ENCODE results near the gene ATXN7. TPM values are rescaled to one million over a fixed set of nuclear protein-coding genes. Genes with fewer than 3 reads are reported as not detected.
A peak's percentile ranks its signal among the peaks of the same experiment; 100 is the strongest.

Gene ATXN7
- total and polyA plus RNA-seq, 2 donors (not counting 1 experiment from before 2014, with no cell fraction given): 6.3 to 11.1 TPM

- H4K20me1 ChIP-seq (ENCODE audit: control insufficient read depth, extremely low read depth, insufficient read depth, low read length): no peaks in the 10 kb centered on the region
- no peaks in the 10 kb centered on the region for H3K4me1 ChIP-seq (ENCODE audit: control insufficient read depth, extremely low read depth, insufficient read depth, low read length)
- no peak for DNase-seq (ENCODE audit: low read depth in 2 of 2)
- H3K27me3 ChIP-seq (ENCODE audit: control insufficient read depth, insufficient read depth, low read length): no peaks in the 10 kb centered on the region
- no peak overlapping the region for H3K9ac ChIP-seq (ENCODE audit: insufficient read depth, low read length)
- H3K27ac ChIP-seq (ENCODE audit: insufficient read depth, low read length): no peak overlapping the region
- H2AFZ ChIP-seq (ENCODE audit: low read length): no peak overlapping the region
- peaks cover 5% of the 10 kb centered on the region for H3K36me3 ChIP-seq (ENCODE audit: control insufficient read depth, insufficient read depth, low read length)
- no peaks in the 10 kb centered on the region for H3K79me2 ChIP-seq (ENCODE audit: control insufficient read depth, insufficient read depth, low read length)
- no peak overlapping the region for H3K4me3 ChIP-seq (replicated peaks in 1 of 4; ENCODE audit: control extremely low read depth in 1 of 4, insufficient read depth in 1 of 4, low read depth in 3 of 4, low read length in 4 of 4)
- TF ChIP-seq EZH2 (IDR thresholded peaks at IDR 0.05; ENCODE audit: low read length, missing control alignments) (no peak), CTCF (conservative IDR thresholded peaks at IDR 0.05 in 1 of 2, IDR thresholded peaks at IDR 0.05 in 1 of 2; ENCODE audit: low read depth in 1 of 2, low read length in 2 of 2) (no peak)
- no peak overlapping the region for H3K4me2 ChIP-seq (ENCODE audit: extremely low read depth, insufficient read depth, low read length)
- no peaks in the 10 kb centered on the region for H3K9me3 ChIP-seq (ENCODE audit: control insufficient read depth, insufficient read depth, low read depth, low read length)
Measured at GRCh38 chr3:63998852-63999754, 135.4 kb downstream of the ATXN7 start.

- Histone ChIP-seq H4K20me1 (ENCODE audit: control insufficient read depth, extremely low read depth, insufficient read depth, low read length) (no peaks in the 10 kb centered on the region), H2AFZ (ENCODE audit: low read length) (no peak overlapping the region), H3K9ac (ENCODE audit: insufficient read depth, low read length) (no peak overlapping the region), H3K9me3 (ENCODE audit: control insufficient read depth, insufficient read depth, low read depth, low read length) (no peaks in the 10 kb centered on the region), H3K27ac (ENCODE audit: insufficient read depth, low read length) (no peak overlapping the region), H3K27me3 (ENCODE audit: control insufficient read depth, insufficient read depth, low read length) (no peaks in the 10 kb centered on the region), H3K36me3 (ENCODE audit: control insufficient read depth, insufficient read depth, low read length) (peaks cover 6% of the 10 kb centered on the region), H3K79me2 (ENCODE audit: control insufficient read depth, insufficient read depth, low read length) (no peaks in the 10 kb centered on the region), H3K4me2 (ENCODE audit: extremely low read depth, insufficient read depth, low read length) (no peak overlapping the region), H3K4me3 (replicated peaks in 1 of 4; ENCODE audit: control extremely low read depth in 1 of 4, insufficient read depth in 1 of 4, low read depth in 3 of 4, low read length in 4 of 4) (no peak overlapping the region), H3K4me1 (ENCODE audit: control insufficient read depth, extremely low read depth, insufficient read depth, low read length) (no peaks in the 10 kb centered on the region)
- TF ChIP-seq EZH2 (IDR thresholded peaks at IDR 0.05; ENCODE audit: low read length, missing control alignments): no peak
- TF ChIP-seq CTCF (conservative IDR thresholded peaks at IDR 0.05 in 1 of 2, IDR thresholded peaks at IDR 0.05 in 1 of 2; ENCODE audit: low read depth in 1 of 2, low read length in 2 of 2): no peak
- DNase-seq (ENCODE audit: low read depth in 2 of 2): peak in 1 of 2 donors; percentile 29
Measured at GRCh38 chr3:64000453-64001055, 136.9 kb downstream of the ATXN7 start.

DNA sequence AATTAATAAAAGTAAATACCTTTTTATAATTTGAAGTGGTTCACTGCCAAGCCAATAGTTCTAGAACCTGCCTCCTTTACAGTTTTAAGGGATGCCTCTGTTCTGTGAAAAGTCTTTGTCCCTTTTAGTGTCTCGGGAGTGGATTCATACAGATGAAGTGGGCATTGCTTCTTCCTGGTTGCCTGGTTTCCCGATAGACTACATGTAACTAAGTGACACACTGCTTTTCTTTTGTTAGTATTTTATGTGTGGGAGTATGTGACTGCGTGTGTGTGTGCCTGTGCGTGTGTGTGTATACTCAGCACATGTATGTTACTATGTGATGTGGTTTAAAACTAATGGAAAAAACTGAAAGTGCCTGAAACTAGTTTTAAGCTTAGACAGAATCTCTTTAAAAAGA lies 138.6 kb downstream of the ATXN7 start:
- Histone ChIP-seq H3K4me2 (ENCODE audit: extremely low read depth, insufficient read depth, low read length) (no peak overlapping the region), H3K4me1 (ENCODE audit: control insufficient read depth, extremely low read depth, insufficient read depth, low read length) (no peaks in the 10 kb centered on the region), H3K79me2 (ENCODE audit: control insufficient read depth, insufficient read depth, low read length) (no peaks in the 10 kb centered on the region), H3K27me3 (ENCODE audit: control insufficient read depth, insufficient read depth, low read length) (no peaks in the 10 kb centered on the region), H3K4me3 (replicated peaks in 1 of 4; ENCODE audit: control extremely low read depth in 1 of 4, insufficient read depth in 1 of 4, low read depth in 3 of 4, low read length in 4 of 4) (no peak overlapping the region), H3K9ac (ENCODE audit: insufficient read depth, low read length) (no peak overlapping the region), H3K27ac (ENCODE audit: insufficient read depth, low read length) (no peak overlapping the region), H3K36me3 (ENCODE audit: control insufficient read depth, insufficient read depth, low read length) (peaks cover 8% of the 10 kb centered on the region), H3K9me3 (ENCODE audit: control insufficient read depth, insufficient read depth, low read depth, low read length) (no peaks in the 10 kb centered on the region), H2AFZ (ENCODE audit: low read length) (no peak overlapping the region), H4K20me1 (ENCODE audit: control insufficient read depth, extremely low read depth, insufficient read depth, low read length) (no peaks in the 10 kb centered on the region)
- no peak for DNase-seq (ENCODE audit: low read depth in 2 of 2)
- TF ChIP-seq EZH2 (IDR thresholded peaks at IDR 0.05; ENCODE audit: low read length, missing control alignments) (no peak), CTCF (conservative IDR thresholded peaks at IDR 0.05 in 1 of 2, IDR thresholded peaks at IDR 0.05 in 1 of 2; ENCODE audit: low read depth in 1 of 2, low read length in 2 of 2) (no peak)

Measured in fibroblast of lung (primary cell).